Breast epithelium (tissue), 3 donors: ENCODE measurements around the gene ANKDD1A.

ENCODE experiments used
- POLR2A ChIP-seq: fragments of 450-650 bp; IDR thresholded peaks from one replicate; pipeline ENCODE4 v1.6.1; 2016; ENCODE audit warnings: antibody characterized with exemption, mild to moderate bottlenecking, moderate library complexity
- TF ChIP-seq, protein P1 (sequence below), 3 donors: fragments of 450-650 bp; IDR thresholded peaks; one replicate each; pipeline ENCODE4 v1.5.1; 2016 to 2017; ENCODE audit warnings: antibody characterized with exemption in 3 of 3, mild to moderate bottlenecking in 3 of 3, moderate library complexity in 3 of 3

DNA sequence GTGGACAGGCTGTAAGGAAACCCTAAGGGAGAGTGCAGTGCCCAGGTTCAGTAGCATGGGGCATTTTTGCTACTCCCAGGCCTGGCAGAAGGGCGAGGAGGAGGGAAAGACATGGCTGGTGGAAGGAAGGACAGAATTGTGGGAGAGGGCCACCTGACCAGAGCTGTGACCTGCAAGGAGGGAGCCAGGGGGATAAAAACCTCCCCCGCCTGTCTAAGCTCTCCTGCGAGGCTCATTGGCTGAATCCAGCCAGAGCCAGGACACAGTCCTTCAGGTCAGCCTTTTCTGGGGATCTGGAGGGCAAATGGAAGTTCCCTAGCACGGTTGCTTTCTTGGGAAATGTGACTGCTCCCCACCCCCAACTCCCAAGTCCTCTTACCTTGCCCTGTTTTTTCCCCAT is 13.3 kb upstream of the ANKDD1A start:
- TF ChIP-seq, protein P1, sequence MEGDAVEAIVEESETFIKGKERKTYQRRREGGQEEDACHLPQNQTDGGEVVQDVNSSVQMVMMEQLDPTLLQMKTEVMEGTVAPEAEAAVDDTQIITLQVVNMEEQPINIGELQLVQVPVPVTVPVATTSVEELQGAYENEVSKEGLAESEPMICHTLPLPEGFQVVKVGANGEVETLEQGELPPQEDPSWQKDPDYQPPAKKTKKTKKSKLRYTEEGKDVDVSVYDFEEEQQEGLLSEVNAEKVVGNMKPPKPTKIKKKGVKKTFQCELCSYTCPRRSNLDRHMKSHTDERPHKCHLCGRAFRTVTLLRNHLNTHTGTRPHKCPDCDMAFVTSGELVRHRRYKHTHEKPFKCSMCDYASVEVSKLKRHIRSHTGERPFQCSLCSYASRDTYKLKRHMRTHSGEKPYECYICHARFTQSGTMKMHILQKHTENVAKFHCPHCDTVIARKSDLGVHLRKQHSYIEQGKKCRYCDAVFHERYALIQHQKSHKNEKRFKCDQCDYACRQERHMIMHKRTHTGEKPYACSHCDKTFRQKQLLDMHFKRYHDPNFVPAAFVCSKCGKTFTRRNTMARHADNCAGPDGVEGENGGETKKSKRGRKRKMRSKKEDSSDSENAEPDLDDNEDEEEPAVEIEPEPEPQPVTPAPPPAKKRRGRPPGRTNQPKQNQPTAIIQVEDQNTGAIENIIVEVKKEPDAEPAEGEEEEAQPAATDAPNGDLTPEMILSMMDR (IDR thresholded peaks at IDR 0.05), result no peak
- no peak for TF ChIP-seq POLR2A
